ENCODE measurements around the gene KLHDC1. TPM values are rescaled to one million over a fixed set of nuclear protein-coding genes. Genes with fewer than 3 reads are reported as not detected.
A peak's percentile ranks its signal among the peaks of the same experiment; 100 is the strongest.

The KLHDC1 gene
- total and polyA plus RNA-seq, 12 donors, result 1.9 to 9.9 (median 4.5) TPM

- Histone ChIP-seq H3K4me1 (replicated peaks in 1 of 2) (no peaks in the 10 kb centered on the region), H3K27me3 (no peaks in the 10 kb centered on the region), H3K27ac (no peak overlapping the region), H3K4me3 (no peak overlapping the region), H3K36me3 (replicated peaks in 1 of 2) (no peaks in the 10 kb centered on the region), H3K9me3 (replicated peaks in 1 of 3) (no peaks in the 10 kb centered on the region)
- TF ChIP-seq CTCF (IDR thresholded peaks at IDR 0.05), result no peak
- TF ChIP-seq POLR2A (IDR thresholded peaks at IDR 0.05), result no peak
- 56 to 78% (median 74%) methylated on average over 2 of the region's 2 CpGs for WGBS, 4 donors
- DNase-seq, result no peak
- intact Hi-C loops (cut with DNase I), result no loop called here
Observed at GRCh38 chr14:49679271-49679670, 13.6 kb upstream of the KLHDC1 start.

- Histone ChIP-seq H3K27me3 (no peaks in the 10 kb centered on the region), H3K4me3 (no peak overlapping the region), H3K9me3 (replicated peaks in 1 of 3) (no peaks in the 10 kb centered on the region), H3K36me3 (replicated peaks in 1 of 2) (no peaks in the 10 kb centered on the region), H3K4me1 (replicated peaks in 1 of 2) (peaks cover 4 to 5% of the 10 kb centered on the region in 2 donors), H3K27ac (no peak overlapping the region)
- intact Hi-C loops (cut with DNase I), result no loop called here
- no peak for DNase-seq
- WGBS, 4 donors, result 62 to 68% (median 64%) methylated on average over 4 of the region's 4 CpGs
- TF ChIP-seq CTCF (IDR thresholded peaks at IDR 0.05) (no peak), POLR2A (IDR thresholded peaks at IDR 0.05) (no peak)
Observed at GRCh38 chr14:49686425-49686824, 6.5 kb upstream of the KLHDC1 start.

- H3K4me3 ChIP-seq, result peak within 1 kb of the TSS in 3 of 4 donors; percentile 50 to 67 (median 63)
- H3K27me3 ChIP-seq, result no peaks in the 10 kb centered on the region
- DNase-seq, result peak; percentile 60 to 78 (median 72)
- H3K27ac ChIP-seq, result peak within 1 kb of the TSS in 4 of 5 donors; percentile 46 to 87 (median 72)
- TF ChIP-seq CTCF (IDR thresholded peaks at IDR 0.05), result no peak
- peak in 1 of 2 donors; percentile 12 for TF ChIP-seq POLR2A (IDR thresholded peaks at IDR 0.05)
- H3K36me3 ChIP-seq (replicated peaks in 1 of 2), result no peaks in the 10 kb centered on the region
- 4 to 10% (median 6%) methylated on average over 27 to 67 of the region's 67 CpGs for WGBS, 4 donors
- H3K4me1 ChIP-seq (replicated peaks in 1 of 2), result peaks cover 5 to 7% of the 10 kb centered on the region in 2 donors
- intact Hi-C loops (cut with DNase I), result no loop called here
- no peaks in the 10 kb centered on the region for H3K9me3 ChIP-seq (replicated peaks in 1 of 3)
Observed at GRCh38 chr14:49687942-49688700, 4.8 kb upstream of the KLHDC1 start, which contains the start of gene POLE2. Gene POLE2 (minus strand): TSS chr14:49688214. CDS start chr14:49688203, 11 bp downstream.

- Histone ChIP-seq H3K27me3 (no peaks in the 10 kb centered on the region), H3K27ac (peak overlapping the region in 3 of 5 donors; percentile 68 to 87 (median 75)), H3K4me3 (no peak overlapping the region), H3K9me3 (replicated peaks in 1 of 3) (no peaks in the 10 kb centered on the region), H3K4me1 (replicated peaks in 1 of 2) (peaks cover 5 to 7% of the 10 kb centered on the region in 2 donors), H3K36me3 (replicated peaks in 1 of 2) (no peaks in the 10 kb centered on the region)
- WGBS, 4 donors, result 84 to 93% (median 90%) methylated on average over 8 of the region's 8 CpGs
- intact Hi-C loops (cut with DNase I), result no loop called here
- DNase-seq, result no peak
- no peak for TF ChIP-seq POLR2A (IDR thresholded peaks at IDR 0.05)
- TF ChIP-seq CTCF (IDR thresholded peaks at IDR 0.05), result no peak
Observed at GRCh38 chr14:49688701-49689030, 4.3 kb upstream of the KLHDC1 start.

All from adrenal gland (tissue), 12 donors.